ENCODE results near the gene LRRC66.

LRRC66 gene

DNA sequence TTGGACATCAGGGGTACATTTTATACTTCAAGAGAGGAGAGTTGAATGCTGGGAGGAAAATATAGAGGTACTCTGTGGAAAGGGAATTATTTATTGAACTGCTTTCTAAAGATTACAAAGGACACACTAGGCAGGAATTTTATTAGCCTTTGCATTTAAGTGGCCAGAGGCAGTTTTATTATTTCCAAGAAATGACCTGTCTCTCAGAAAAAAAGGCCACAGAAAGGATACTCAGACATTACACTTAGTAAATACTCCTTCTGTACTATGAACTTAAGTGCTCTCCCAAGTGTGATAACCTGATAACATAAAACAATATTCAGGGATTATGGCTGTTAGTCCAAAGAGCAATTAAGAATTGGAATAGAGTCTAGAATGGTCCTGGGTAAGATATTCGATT, 7.5 kb downstream of the LRRC66 start:
- DNase-seq = no peak

DNA sequence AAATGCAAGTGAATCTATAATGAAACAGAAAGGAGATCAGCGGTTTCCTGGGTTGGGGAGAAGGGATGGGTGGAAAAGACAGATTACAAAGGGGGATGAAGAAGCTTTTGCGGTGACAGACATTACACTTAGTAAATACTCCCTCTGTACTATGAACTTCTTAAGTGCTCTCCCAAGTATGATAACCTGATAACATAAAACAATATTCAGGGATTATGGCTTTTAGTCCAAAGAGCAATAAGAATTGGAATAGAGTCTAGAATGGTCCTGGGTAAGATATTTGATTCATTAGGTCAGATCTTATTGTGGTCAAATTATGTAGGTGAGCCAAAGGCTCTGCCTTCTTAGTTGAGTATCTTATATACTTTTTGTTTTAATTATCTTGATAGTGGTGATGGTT, 9.2 kb downstream of the LRRC66 start:
- DNase-seq = no peak

DNA sequence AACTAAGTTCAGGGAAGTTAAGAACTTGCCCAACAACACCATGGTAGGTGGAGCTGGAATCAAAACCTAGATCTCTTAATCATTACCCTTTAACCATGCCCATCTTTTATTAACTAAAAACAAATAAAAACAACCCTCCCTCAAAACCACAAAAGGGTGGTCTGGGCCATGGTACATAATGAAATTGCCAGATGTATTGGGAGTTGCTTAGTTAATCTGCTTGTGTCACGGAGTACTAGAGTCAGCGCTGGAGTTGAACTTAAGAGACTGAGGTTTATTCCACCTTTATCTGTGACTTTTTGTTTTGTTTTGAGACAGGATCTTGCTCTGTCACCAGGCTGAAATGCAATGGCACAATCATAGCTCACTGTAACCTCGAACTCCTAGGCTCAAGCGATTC, 13.3 kb downstream of the LRRC66 start:
- no peak for DNase-seq

DNA sequence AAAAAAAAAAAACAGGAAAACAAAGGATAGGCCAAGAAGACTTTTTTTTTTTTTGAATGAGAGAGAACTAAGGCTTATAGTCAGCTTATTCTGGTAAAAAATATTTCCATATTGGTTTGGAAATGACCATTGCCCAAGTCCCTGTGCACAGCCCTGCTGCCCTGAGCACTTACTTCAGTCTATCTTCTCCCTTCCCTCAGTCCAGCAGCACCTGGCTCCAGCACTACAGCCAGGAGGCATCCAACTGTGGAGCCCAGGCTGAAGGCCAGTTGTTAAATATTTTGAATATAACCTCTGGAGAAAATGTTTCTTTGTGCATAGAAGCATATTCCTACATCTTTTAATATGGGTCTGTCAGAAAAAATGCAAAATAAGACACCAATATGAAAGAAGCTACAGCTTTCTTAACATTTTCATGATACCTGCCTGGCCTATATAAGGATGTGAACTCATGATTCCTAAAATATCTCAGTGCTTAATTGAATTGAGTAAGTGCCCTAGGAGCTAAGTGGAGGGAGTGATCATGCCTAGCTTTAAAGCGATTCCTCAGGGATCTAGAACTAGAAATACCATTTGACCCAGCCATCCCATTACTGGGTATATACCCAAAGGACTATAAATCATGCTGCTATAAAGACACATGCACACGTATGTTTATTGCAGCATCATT, 14.4 kb downstream of the LRRC66 start:
- no peak for DNase-seq

DNA sequence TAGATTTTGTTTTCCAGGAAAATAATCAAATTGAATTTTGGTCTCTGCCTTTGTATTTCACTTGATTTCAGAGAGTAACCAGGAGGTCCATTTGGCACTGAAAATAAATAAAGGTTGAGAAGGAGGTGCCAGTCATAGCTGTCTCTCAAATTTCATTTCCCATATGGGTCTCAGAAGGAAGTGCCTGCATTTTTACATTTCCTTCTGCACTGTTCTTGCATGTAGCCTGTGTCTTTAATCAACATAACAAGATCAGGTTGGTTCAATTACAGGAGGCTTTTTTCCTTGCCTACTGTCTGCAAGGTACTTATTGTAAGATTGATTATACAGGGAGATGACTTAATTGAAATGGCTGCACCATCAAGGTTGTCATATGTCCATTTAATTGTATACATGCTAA, 15.7 kb downstream of the LRRC66 start:
- no peak for DNase-seq

DNA sequence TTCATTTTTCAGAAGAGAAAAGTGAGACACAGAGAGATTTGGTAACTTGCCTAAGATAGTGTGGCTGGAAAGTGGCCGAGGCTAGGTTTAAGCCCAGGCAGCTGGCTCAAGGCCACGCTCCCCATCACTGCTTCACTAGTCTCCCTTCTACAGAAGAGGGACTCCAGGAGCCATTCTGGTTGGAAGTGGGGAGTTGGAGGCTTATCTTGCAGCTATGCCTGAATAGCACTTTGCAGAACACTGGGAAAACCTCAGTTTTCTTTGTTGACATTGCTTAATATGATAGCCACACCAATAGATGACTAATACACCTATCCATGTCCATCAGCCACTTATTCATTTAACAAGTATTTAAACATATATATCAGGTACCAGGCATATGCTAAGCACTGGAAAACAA, 18.5 kb downstream of the LRRC66 start:
- no peak for DNase-seq

DNA sequence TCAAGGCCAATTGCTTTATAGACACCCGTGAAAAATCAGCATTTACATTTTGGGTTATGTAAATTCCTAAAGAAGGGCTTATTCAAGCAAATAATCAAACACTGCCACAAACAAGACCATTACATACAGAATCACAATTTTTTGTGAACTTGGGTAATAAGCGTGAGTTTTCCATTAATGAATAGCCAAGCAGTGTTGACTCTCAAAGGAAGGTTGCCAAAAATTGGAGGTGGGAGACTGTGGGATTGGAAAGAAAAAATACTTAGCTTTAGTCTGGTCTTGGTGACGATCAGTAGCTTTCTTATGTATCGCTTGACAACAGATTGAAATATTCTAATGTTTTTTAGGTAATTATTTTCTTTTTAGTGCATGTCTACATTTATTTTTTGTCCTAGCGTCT, 20.9 kb downstream of the LRRC66 start:
- no peak for DNase-seq

DNA sequence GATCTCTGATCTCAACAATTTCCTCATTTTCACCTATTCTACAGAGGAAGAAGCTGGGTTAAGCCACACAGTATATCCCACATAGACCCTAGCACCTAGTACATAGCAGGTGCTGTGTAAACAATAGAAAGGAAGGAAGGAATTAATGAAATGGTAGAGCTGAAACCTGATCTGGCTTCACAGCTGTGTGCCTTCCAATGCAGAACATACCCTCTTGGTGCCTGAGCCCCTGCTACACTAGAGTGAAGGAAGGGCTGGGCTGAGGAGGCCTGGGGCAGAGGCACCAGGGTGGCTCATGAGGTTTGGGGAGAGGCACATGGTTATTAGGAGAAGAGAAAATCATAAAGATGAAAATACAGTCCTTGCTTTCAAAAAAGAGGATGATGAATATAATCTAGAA, 21.3 kb downstream of the LRRC66 start:
- DNase-seq = no peak

DNA sequence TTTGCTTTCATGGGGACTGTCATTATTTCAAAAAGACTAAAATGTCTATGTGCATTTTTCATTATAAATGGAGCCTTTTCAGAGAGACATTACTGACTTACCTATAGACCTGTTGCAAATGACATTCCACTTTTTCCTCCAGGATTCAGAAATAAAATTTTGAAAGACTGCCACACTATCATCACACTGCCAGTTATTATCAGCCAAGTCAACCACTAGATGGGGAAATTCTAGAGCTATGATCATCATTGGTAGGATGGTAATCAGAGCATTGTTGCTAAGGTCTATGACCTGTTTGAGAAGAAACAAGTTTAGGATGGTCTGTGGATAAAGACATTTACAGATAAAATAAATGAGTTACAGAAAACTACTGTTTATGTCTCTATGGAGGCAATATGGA, 22.5 kb downstream of the LRRC66 start:
- no peak for DNase-seq

DNA sequence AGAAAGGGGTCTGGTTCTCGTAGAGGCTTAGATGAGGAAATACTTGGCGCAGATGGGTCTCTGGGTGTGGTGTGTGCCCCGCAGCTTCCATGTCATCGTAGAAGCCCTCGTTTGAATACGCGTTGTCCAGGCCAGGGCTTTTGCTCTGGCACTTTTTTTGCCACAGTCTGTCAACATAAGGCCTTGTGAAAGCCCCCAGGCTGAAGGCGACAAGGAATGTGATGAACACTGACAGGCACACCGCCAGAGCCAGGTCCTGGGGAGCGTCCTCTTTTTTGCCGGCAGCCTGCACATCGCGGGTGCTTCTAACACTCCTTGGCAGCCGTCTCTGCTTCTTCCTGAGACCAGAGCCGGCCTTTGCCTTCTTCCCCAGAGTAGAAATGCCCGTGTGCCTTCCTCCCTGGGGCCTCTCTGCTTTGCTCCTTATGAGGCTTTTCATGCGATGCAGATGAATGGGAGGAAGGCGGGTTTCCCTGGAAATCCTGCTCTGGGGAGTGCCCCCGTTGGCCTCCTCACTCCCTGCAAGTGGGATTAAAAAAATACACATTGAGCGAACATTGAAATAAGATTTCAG, 24.4 kb downstream of the LRRC66 start:
- DNase-seq = no peak

DNA sequence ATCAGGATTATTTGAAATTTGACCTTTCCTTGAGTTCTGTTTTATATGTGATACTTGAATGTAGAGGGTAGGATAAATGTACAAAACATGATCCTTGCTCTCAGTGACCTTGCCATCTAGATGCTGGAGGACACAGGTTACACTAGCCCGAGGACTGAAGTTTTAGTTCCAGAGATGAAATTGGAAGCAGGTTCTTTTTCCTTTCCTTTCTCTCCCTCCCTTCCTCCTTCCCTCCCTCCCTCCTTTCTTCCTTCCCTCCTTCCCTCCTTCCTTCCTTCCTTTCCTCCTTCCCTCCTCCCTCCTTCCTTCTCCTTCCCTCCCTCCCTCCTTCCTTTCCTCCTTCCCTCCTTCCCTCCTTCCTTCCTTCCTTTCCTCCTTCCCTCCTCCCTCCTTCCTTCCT, 54.3 kb downstream of the LRRC66 start:
- no peak for DNase-seq

DNA sequence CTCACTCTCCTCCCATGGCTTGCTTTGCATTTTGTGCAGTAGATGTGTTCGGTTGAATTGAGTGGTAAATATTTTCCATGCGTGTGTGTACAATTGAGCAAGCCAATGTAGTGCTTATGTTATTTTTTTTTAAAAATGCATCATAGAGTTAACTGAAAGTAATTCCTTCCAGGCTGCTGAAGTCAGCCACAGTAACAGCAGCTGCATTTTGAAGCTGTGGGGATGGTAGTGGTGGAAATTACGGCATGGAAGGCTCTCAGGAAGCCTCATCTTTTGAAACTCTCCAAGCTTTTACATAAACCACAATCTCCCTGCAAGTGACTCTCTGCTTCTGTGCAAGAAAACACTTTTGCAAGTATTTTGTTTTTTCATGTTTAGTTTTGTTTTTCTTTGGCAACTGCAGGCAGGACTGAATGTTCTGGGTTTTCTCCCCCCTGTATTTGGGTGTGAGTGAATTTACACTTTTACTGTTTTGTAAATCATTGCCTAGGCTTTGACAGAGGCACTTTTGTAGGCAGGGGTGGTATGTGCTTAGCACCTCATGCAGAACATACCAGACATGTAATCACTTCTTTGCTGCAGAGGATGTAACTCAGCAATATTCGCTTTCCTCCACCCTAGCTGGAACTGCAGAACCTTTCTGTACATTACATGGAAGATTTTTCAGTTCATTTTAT, 56.2 kb downstream of the LRRC66 start:
- no peak for DNase-seq

DNA sequence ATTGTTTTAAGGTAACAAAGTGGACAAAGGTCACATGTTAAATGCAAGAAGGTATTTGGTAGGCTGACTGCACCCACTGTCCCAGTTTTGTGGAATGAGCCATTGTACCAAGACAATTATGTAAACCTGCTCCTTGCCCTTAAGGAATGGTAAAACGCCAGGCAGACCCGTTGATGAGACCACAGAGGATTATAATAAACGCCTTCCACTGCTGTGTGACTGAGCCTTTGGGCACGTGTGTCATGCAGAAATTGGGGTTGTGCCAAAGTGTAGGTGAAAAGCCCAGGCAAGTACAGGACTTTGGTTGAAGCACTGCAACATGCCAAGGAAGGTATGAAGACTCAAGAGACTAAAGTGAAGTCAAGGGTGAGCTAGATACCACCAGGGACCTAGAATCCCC, 59.7 kb downstream of the LRRC66 start:
- no peak for DNase-seq

DNA sequence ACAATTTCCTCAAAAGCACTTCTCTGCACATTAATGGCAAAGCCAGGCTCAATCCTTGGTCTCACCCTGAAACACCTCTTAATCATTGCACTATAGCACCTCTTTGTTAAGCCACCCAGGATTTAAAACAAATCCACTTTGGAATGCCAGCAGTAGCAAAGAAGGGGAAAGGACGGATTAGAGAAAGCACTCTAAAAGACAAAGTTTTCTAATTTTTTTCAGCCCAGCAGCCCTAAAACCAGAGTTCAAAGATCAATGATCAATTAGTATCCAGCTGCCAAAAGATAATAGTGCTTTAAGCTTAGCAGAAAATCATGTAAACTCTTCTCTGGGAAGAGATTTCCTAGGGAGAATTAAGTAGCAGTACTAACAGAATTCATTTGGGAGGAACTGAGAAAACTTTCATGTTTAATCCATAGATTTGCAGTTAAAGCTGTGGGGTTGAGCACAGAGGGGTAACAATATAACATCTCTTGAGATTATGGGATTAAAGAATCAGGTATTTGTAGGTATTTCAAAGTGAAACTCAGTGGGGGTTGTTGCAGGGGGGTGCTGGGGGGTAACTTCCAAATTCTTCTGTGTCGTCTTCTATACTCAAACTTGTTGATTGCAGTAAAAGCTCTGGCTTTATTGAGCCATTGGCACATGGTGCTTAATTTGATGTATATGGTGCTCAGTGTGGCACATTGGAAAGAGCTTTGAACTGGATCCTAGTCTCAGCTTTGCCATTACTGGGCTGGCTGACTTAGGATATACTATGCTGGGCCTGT, 61.8 kb downstream of the LRRC66 start:
- no peak for DNase-seq
